GM23248 (cell line): ENCODE results near the gene LBR. TPM values are rescaled to one million over a fixed set of nuclear protein-coding genes. Genes with fewer than 3 reads are reported as not detected.
"Not testable (repeated sequence)": the region's sequence is repeated elsewhere in the genome, so short reads cannot be mapped to it uniquely, and the experiment has no call there.

Source experiments
- DNase-seq: peaks from one replicate; pipeline ENCODE4 v3.0.0-alpha.2; 2015
- H2AFZ ChIP-seq: fragments of 200-600 bp; sonication (generic); 2 replicates; pipeline ENCODE4 v1.6.1; 2016; ENCODE audit warnings: antibody characterized with exemption
- H3F3A ChIP-seq: fragments of 200-600 bp; sonication (generic); 2 replicates; pipeline ENCODE4 v1.6.1; 2016; ENCODE audit warnings: mild to moderate bottlenecking, antibody characterized with exemption, mixed run types; ENCODE audit not compliant: insufficient read depth
- H3K27ac ChIP-seq: fragments of 200-600 bp; sonication (generic); 2 replicates; pipeline ENCODE4 v1.5.1; 2016; ENCODE audit warnings: mild to moderate bottlenecking
- H3K27me3 ChIP-seq: fragments of 200-600 bp; sonication (generic); replicated peaks from 2 replicates; pipeline ENCODE4 v1.6.1; 2016; ENCODE audit warnings: mild to moderate bottlenecking; ENCODE audit not compliant: insufficient read depth
- H3K36me3 ChIP-seq: fragments of 200-600 bp; sonication (generic); 2 replicates; pipeline ENCODE4 v1.6.1; 2016; ENCODE audit warnings: low read depth, mild to moderate bottlenecking
- H3K4me1 ChIP-seq: fragments of 200-600 bp; sonication (generic); 2 replicates; pipeline ENCODE4 v1.6.1; 2016; ENCODE audit warnings: mild to moderate bottlenecking; ENCODE audit not compliant: insufficient read depth
- H3K4me2 ChIP-seq: fragments of 200-600 bp; sonication (generic); one replicate; pipeline ENCODE4 v1.6.1; 2016; ENCODE audit warnings: mild to moderate bottlenecking; ENCODE audit not compliant: unreplicated experiment
- H3K4me3 ChIP-seq: fragments of 200-600 bp; sonication (generic); 2 replicates; pipeline ENCODE4 v1.5.1; 2016; ENCODE audit warnings: mild to moderate bottlenecking
- H3K79me2 ChIP-seq: fragments of 200-600 bp; sonication (generic); 2 replicates; pipeline ENCODE4 v1.6.1; 2016; ENCODE audit warnings: mild to moderate bottlenecking; ENCODE audit not compliant: insufficient read depth
- H3K9ac ChIP-seq: fragments of 200-600 bp; sonication (generic); 2 replicates; pipeline ENCODE4 v1.6.1; 2016; ENCODE audit warnings: mild to moderate bottlenecking
- H3K9me2 ChIP-seq: fragments of 200-600 bp; sonication (generic); 2 replicates; pipeline ENCODE4 v1.6.1; 2016; ENCODE audit warnings: mixed run types, mild to moderate bottlenecking, moderate library complexity; ENCODE audit not compliant: insufficient read depth
- H3K9me3 ChIP-seq: fragments of 200-600 bp; sonication (generic); one replicate; pipeline ENCODE4 v1.6.1; 2017; ENCODE audit warnings: low read depth
- H4K20me1 ChIP-seq: fragments of 200-600 bp; sonication (generic); 2 replicates; pipeline ENCODE4 v1.6.0; 2016; ENCODE audit not compliant: insufficient read depth
- EZH2 ChIP-seq: fragments of 200-600 bp; sonication (generic); IDR thresholded peaks from 2 replicates; pipeline ENCODE4 v1.6.1; 2018; ENCODE audit warnings: antibody characterized with exemption, mild to moderate bottlenecking; ENCODE audit not compliant: insufficient read depth, poor library complexity, severe bottlenecking
- EZH2phosphoT487 ChIP-seq: fragments of 200-600 bp; sonication (generic); IDR thresholded peaks from 2 replicates; pipeline ENCODE4 v1.6.1; 2018; ENCODE audit warnings: antibody characterized with exemption, moderate library complexity, mild to moderate bottlenecking, low read depth; ENCODE audit not compliant: insufficient read depth
- WGBS, 2 experiments: methylation state at CpG; one replicate each; pipeline ENCODE4 v1.1.6; 2015 to 2017; ENCODE audit warnings: low lambda C conversion rate in 2 of 2, low coverage in 1 of 2; ENCODE audit errors: missing lambda C conversion rate in 2 of 2; 5-methylcytosine and 5-hydroxymethylcytosine counted together
- in situ Hi-C: fragments of 300-500 bp; cut with MboI; formaldehyde crosslinking; loops from 2 replicates; pipeline ENCODE4 v1.15.0; 2020
- polyA plus RNA-seq: library from polyadenylated mRNA; unstranded; fragments of >200 nt; fragmentation: Nextera tagmentation; extraction: Ambion mirVana; gene quantifications from 2 replicates; pipeline ENCODE4 v1.2.1, GENCODE V29; 2016
- total RNA-seq: library from RNA; depleted of rRNA; stranded (reverse); fragments of >200 nt; shearing (Covaris generic); gene quantifications from 2 replicates; pipeline ENCODE4 v1.2.3, GENCODE V29; 2014

The LBR gene
- total and polyA plus RNA-seq, 2 experiments from 2014 or later: 12.3 to 16.8 TPM

DNA sequence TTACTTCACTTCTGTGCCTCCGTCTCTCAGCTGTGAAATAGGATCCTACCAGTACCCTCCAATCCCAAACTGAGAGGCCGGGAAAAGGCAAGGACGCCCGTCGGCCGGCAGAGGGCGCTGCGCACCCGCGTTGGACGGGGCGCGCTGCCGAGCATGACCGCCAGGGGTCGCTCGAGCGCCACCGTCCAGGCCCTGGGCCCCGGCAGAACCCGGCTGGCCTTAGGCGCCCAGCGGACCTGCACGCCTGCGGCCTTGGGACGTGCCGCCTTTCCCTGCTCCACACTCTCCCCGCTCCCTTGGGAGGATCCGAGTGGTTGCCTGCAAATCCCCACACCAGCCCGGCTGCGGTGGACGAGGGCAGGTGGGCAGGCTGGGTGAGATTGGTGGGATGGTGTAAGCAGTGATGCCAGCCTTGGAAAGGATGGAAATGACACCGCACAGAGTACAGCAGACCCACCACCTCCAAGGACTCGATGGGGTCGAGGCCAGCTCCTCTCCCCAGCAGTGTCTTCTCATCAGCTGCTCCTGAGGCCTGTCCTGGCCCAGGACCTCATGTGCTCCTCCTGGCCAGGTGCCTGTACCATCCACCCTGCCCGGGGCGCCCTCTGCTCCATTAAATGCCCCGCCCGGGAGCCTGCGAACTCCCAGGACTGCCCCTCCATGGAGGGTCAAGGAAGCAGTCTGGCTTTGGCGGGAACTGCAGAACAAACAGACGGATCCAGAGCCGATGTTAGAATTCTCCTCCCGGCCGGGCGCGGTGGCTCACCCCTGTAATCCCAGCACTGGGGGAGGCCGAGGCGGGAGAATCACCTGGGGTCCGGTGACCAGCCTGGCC is 47.4 kb upstream of the LBR start:
- no peaks in the 10 kb centered on the region for H3F3A ChIP-seq
- no peak for TF ChIP-seq EZH2
- TF ChIP-seq EZH2phosphoT487: no peak
- in situ Hi-C loops: loop anchor here (10.0 kb wide), 1 partner anchor 300 kb away; the partner anchor contains the start of gene SRP9
- no peaks in the 10 kb centered on the region for H3K9me2 ChIP-seq
- 24 to 25% methylated on average over 47 to 50 of the region's 50 CpGs for whole genome bisulfite sequencing, 2 experiments
- H3K27me3 ChIP-seq: no peaks in the 10 kb centered on the region
- DNase-seq: peak; percentile 73
- no peaks in the 10 kb centered on the region for H3K4me1 ChIP-seq
- H4K20me1 ChIP-seq: no peaks in the 10 kb centered on the region
- no peak overlapping the region for H3K4me3 ChIP-seq
- no peak overlapping the region for H3K9ac ChIP-seq
- no peaks in the 10 kb centered on the region for H3K36me3 ChIP-seq
- H2AFZ ChIP-seq: peak overlapping the region; percentile 62
- peak overlapping the region; percentile 30 for H3K4me2 ChIP-seq
- no peaks in the 10 kb centered on the region for H3K79me2 ChIP-seq
- no peak overlapping the region for H3K27ac ChIP-seq
- no peaks in the 10 kb centered on the region for H3K9me3 ChIP-seq

DNA sequence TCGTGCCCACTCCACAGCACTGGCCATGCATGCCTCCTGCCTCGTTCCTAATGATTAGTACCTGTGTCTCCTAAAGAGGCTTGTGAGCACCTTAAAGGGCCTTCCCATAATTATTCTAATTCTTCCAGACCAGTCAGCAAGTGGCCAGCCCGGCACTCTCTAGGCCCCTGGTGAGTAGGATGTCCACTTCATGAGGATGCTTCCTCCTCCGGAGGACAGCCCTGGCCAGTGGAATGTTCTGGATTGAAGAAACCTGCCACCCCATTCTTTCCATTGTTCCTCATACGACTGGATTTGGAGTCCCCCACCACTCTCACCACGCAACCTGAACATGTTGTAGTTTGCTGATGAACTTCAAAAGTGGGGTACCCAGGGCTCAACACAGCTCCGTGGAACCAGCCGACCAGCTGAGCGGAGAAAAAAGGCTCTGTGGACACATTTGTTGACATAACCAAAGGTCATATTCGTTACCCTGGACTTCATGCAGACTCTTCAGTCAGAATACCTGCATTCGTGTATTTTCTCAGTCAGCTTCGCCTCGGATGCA is 46.7 kb upstream of the LBR start:
- H3K4me3 ChIP-seq: no peak overlapping the region
- H3K9ac ChIP-seq: no peak overlapping the region
- no peaks in the 10 kb centered on the region for H4K20me1 ChIP-seq
- no peaks in the 10 kb centered on the region for H3K36me3 ChIP-seq
- no peak overlapping the region for H3K4me2 ChIP-seq
- no peaks in the 10 kb centered on the region for H3K27me3 ChIP-seq
- TF ChIP-seq EZH2phosphoT487 (no peak), EZH2 (no peak)
- no peaks in the 10 kb centered on the region for H3K9me2 ChIP-seq
- DNase-seq: no peak
- H3K4me1 ChIP-seq: no peaks in the 10 kb centered on the region
- 36 to 40% methylated on average over 13 of the region's 13 CpGs for whole genome bisulfite sequencing, 2 experiments
- H2AFZ ChIP-seq: no peak overlapping the region
- H3F3A ChIP-seq: no peaks in the 10 kb centered on the region
- H3K79me2 ChIP-seq: no peaks in the 10 kb centered on the region
- in situ Hi-C loops: loop anchor here (10.0 kb wide), 1 partner anchor 300 kb away; the partner anchor contains the start of gene SRP9
- H3K27ac ChIP-seq: no peak overlapping the region
- no peaks in the 10 kb centered on the region for H3K9me3 ChIP-seq

DNA sequence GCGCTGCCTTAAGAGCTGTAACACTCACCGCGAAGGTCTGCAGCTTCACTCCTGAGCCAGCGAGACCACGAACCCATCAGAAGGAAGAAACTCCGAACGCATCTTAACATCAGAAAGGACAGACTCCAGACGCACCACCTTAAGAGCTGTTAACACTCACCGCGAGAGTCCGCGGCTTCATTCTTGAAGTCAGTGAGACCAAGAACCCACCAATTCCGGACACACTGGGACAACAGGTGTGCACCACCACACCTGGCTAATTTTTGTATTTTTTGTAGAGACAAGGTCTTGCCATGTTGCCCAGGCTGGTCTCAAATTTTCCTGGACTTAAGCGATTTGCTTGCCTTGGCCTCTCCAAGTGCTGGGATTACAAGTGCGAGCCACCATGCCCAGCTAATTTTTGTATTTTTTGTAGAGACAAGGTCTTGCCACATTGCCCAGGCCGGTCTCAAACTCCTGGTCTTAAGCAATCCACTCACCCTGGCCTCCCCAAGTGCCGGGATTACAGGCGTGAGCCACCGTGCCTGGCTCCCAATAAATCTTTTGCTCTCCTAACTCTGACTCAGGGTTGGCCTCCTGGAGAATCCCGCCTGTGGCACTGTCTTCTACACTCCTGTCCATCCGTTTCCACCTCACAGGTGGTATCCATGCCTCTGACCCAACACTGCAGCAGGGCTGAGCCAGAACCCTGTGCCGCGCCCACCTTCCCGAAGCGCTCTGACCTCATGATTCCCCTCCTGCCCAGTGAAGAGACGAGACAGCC is 46.0 kb upstream of the LBR start:
- H3K9me2 ChIP-seq, H2AFZ ChIP-seq, H3K4me1 ChIP-seq, H3K79me2 ChIP-seq, H3K4me2 ChIP-seq, H3K27ac ChIP-seq, H3K4me3 ChIP-seq, H3K36me3 ChIP-seq, H3K27me3 ChIP-seq, H4K20me1 ChIP-seq, H3F3A ChIP-seq, H3K9me3 ChIP-seq, H3K9ac ChIP-seq, DNase-seq: not testable (repeated sequence)
- in situ Hi-C loops: loop anchor here (10.0 kb wide), 1 partner anchor 301 kb away; the partner anchor contains the start of gene SRP9
- 86% methylated on average over 22 to 26 of the region's 26 CpGs for WGBS, 2 experiments

DNA sequence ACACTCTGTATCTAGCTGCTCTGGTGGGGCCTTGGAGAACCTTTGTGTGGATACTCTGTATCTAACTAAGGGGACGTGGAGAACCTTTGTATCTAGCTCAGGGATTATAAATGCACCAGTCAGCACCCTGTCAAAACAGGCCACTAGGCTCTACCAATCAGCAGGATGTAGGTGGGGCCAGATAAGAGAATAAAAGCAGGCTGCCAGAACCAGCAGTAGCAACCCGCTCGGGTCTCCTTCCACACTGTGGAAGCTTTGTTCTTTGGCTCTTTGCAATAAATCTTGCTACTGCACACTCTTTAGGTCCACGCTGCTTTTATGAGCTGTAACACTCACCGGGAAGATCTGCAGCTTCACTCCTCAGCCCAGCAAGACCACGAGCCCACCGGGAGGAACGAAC is 45.4 kb upstream of the LBR start:
- not testable (repeated sequence) for H3K4me2 ChIP-seq, H3K79me2 ChIP-seq, H3K9ac ChIP-seq, H3K27ac ChIP-seq, H3K9me3 ChIP-seq, H3K9me2 ChIP-seq, H3K4me3 ChIP-seq, H3K36me3 ChIP-seq, H3K27me3 ChIP-seq, DNase-seq, H2AFZ ChIP-seq, H3K4me1 ChIP-seq, H3F3A ChIP-seq, H4K20me1 ChIP-seq
- 30 to 46% methylated on average over 6 to 8 of the region's 8 CpGs for WGBS, 2 experiments
- in situ Hi-C loops: loop anchor here (10.0 kb wide), 1 partner anchor 302 kb away; the partner anchor contains the start of gene SRP9
